ENCODE results near the gene GIMD1.

Gene GIMD1

GRCh38 chr4:106347167-106347566 is 21.4 kb downstream of the GIMD1 start:
- H3K4me1 ChIP-seq (ENCODE audit: control insufficient read depth, low read length): peaks cover 5% of the 10 kb centered on the region
- no peak overlapping the region for H3K27ac ChIP-seq (ENCODE audit: low read depth, low read length)
- peaks cover 29% of the 10 kb centered on the region for H3K79me2 ChIP-seq (ENCODE audit: control insufficient read depth, low read length)
- no peak for TF ChIP-seq EZH2phosphoT487 (IDR thresholded peaks at IDR 0.05; ENCODE audit: borderline replicate concordance, low read length)
- H3K9me3 ChIP-seq (ENCODE audit: control insufficient read depth, insufficient read depth, low read length): no peaks in the 10 kb centered on the region
- no peaks in the 10 kb centered on the region for H3F3A ChIP-seq (ENCODE audit: control insufficient read depth, insufficient read depth)
- H3K36me3 ChIP-seq (ENCODE audit: control insufficient read depth, low read length): peaks cover 58% of the 10 kb centered on the region
- no peaks in the 10 kb centered on the region for H3K27me3 ChIP-seq (ENCODE audit: control insufficient read depth, low read length)
- H3K4me3 ChIP-seq (ENCODE audit: low read length): no peak overlapping the region
- H3K4me2 ChIP-seq (ENCODE audit: low read length): no peak overlapping the region
- H4K20me1 ChIP-seq (ENCODE audit: control insufficient read depth, insufficient read depth, low read depth, low read length): 0 out of 2 replicates have a peak, but pooled peaks cover 3% of the 10 kb centered on the region
- no peaks in the 10 kb centered on the region for H3K9me2 ChIP-seq (replicated peaks; ENCODE audit: control insufficient read depth, low read length)

DNA sequence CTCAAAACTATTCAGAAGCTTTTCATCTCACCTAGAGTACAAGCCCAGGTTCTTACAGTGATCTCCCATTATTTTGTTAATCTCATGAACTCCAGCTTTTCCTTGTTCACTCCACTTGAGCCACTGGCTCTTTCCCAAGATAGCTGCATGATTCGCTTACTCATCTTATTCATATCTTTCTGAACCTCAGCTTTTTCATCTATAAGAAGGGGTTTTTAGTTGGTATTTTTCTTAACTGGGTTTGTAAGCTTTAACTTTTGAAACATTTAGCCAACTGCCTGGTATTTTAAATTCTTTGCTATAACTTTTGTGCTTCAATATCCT is 24.0 kb downstream of the GIMD1 start:
- TF ChIP-seq EZH2phosphoT487 (IDR thresholded peaks at IDR 0.05; ENCODE audit: borderline replicate concordance, low read length) (no peak), CTCF (IDR thresholded peaks at IDR 0.05; ENCODE audit: low read depth, low read length, poor library complexity, severe bottlenecking) (no peak)
- Histone ChIP-seq H3K27ac (ENCODE audit: low read depth, low read length) (no peak overlapping the region), H3K9me3 (ENCODE audit: control insufficient read depth, insufficient read depth, low read length) (peaks cover 10% of the 10 kb centered on the region; the same call in 1 of the 2 replicates), H3K4me3 (ENCODE audit: low read length) (no peak overlapping the region), H3K79me2 (ENCODE audit: control insufficient read depth, low read length) (peaks cover 53% of the 10 kb centered on the region), H3K4me2 (ENCODE audit: low read length) (no peak overlapping the region), H3K36me3 (ENCODE audit: control insufficient read depth, low read length) (peaks cover 81% of the 10 kb centered on the region), H4K20me1 (ENCODE audit: control insufficient read depth, insufficient read depth, low read depth, low read length) (0 out of 2 replicates have a peak, but pooled peaks cover 3% of the 10 kb centered on the region), H3F3A (ENCODE audit: control insufficient read depth, insufficient read depth) (no peaks in the 10 kb centered on the region), H3K9me2 (replicated peaks; ENCODE audit: control insufficient read depth, low read length) (no peaks in the 10 kb centered on the region), H3K4me1 (ENCODE audit: control insufficient read depth, low read length) (peaks cover 20% of the 10 kb centered on the region), H3K27me3 (ENCODE audit: control insufficient read depth, low read length) (no peaks in the 10 kb centered on the region)

DNA sequence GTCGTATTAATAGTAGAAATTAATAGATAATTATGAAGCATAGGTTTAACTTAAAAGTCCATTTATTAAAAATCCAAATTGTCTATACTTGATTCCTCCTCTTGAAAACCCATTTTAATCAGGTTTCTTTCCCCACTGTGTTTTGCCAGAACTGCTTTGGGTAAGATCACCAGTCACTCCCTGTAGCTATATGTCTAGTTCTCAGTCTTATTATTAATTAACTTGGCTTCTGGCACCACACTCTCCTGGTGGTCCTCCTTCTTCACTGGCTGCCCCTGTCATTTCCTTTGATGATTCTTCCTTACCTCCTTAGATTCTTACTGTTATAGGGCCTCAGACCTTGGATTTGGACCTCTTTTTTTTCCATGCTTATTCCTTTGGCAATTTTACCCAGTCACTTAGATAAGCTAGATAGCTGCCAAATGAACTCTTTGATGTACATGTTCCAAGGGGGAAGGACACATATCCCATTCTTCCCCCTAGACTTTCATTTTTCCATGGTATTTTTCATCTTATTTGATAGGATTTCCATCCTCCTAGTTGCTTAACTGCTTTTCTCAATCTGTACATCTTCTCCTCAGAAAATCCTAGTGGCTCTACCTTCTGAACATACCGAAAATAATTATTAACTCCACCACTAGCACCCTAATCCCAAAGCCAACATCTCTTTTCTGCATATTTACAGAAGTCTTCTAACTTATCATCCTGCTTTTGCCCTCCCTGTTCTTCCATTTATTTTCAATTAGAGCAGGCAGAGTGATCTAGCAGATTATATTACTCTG is 24.5 kb downstream of the GIMD1 start:
- Histone ChIP-seq H3K4me3 (ENCODE audit: low read length) (no peak overlapping the region), H3K79me2 (ENCODE audit: control insufficient read depth, low read length) (peaks cover 53% of the 10 kb centered on the region), H4K20me1 (ENCODE audit: control insufficient read depth, insufficient read depth, low read depth, low read length) (0 out of 2 replicates have a peak, but pooled peaks cover 3% of the 10 kb centered on the region), H3F3A (ENCODE audit: control insufficient read depth, insufficient read depth) (no peaks in the 10 kb centered on the region), H3K36me3 (ENCODE audit: control insufficient read depth, low read length) (peaks cover 82% of the 10 kb centered on the region), H3K27me3 (ENCODE audit: control insufficient read depth, low read length) (no peaks in the 10 kb centered on the region), H3K27ac (ENCODE audit: low read depth, low read length) (no peak overlapping the region), H3K4me2 (ENCODE audit: low read length) (no peak overlapping the region), H3K9me2 (replicated peaks; ENCODE audit: control insufficient read depth, low read length) (no peaks in the 10 kb centered on the region), H3K9me3 (ENCODE audit: control insufficient read depth, insufficient read depth, low read length) (peaks cover 10% of the 10 kb centered on the region; the same call in 1 of the 2 replicates), H3K4me1 (ENCODE audit: control insufficient read depth, low read length) (peaks cover 20% of the 10 kb centered on the region)
- TF ChIP-seq CTCF (IDR thresholded peaks at IDR 0.05; ENCODE audit: low read depth, low read length, poor library complexity, severe bottlenecking): no peak
- no peak for TF ChIP-seq EZH2phosphoT487 (IDR thresholded peaks at IDR 0.05; ENCODE audit: borderline replicate concordance, low read length)

GRCh38 chr4:106340774-106341173 is 27.8 kb downstream of the GIMD1 start:
- peaks cover 53% of the 10 kb centered on the region for H3K79me2 ChIP-seq (ENCODE audit: control insufficient read depth, low read length)
- H3F3A ChIP-seq (ENCODE audit: control insufficient read depth, insufficient read depth): no peaks in the 10 kb centered on the region
- H3K4me3 ChIP-seq (ENCODE audit: low read length): no peak overlapping the region
- 0 out of 2 replicates have a peak, but pooled peaks cover 3% of the 10 kb centered on the region for H4K20me1 ChIP-seq (ENCODE audit: control insufficient read depth, insufficient read depth, low read depth, low read length)
- peaks cover 20% of the 10 kb centered on the region for H3K4me1 ChIP-seq (ENCODE audit: control insufficient read depth, low read length)
- peaks cover 10% of the 10 kb centered on the region; the same call in 1 of the 2 replicates for H3K9me3 ChIP-seq (ENCODE audit: control insufficient read depth, insufficient read depth, low read length)
- H3K27me3 ChIP-seq (ENCODE audit: control insufficient read depth, low read length): no peaks in the 10 kb centered on the region
- no peaks in the 10 kb centered on the region for H3K9me2 ChIP-seq (replicated peaks; ENCODE audit: control insufficient read depth, low read length)
- H3K4me2 ChIP-seq (ENCODE audit: low read length): no peak overlapping the region
- peaks cover 91% of the 10 kb centered on the region for H3K36me3 ChIP-seq (ENCODE audit: control insufficient read depth, low read length)
- H3K27ac ChIP-seq (ENCODE audit: low read depth, low read length): no peak overlapping the region
- TF ChIP-seq CTCF (IDR thresholded peaks at IDR 0.05; ENCODE audit: low read depth, low read length, poor library complexity, severe bottlenecking) (no peak), EZH2phosphoT487 (IDR thresholded peaks at IDR 0.05; ENCODE audit: borderline replicate concordance, low read length) (no peak)
